A549 (cell line): ENCODE results near the gene ARHGAP42. TPM values are rescaled to one million over a fixed set of nuclear protein-coding genes. Genes with fewer than 3 reads are reported as not detected.

ENCODE experiments used
- ATAC-seq, 2 experiments: fragments of 200-7000 bp in 1 of 2; fragments of >200 bp in 1 of 2; cut with Nextera tagmentation in 1 of 2; cut with Tn5 transposase in 1 of 2; 3 replicates each; pipeline versions ENCODE4 v1.8.0 to v1.9.1; 2018 to 2020; ENCODE audit warnings: mild to moderate bottlenecking in 1 of 2, moderate library complexity in 1 of 2
- CTCF ChIA-PET: fragments of 300-600 bp; sonication (Branson Sonifier 250); formaldehyde crosslinking; extraction: SDS; loops from one replicate; lab custom pipeline; 2021; ENCODE audit warnings: antibody characterized with exemption, inconsistent platforms; lab: Yijun Ruan, JAX
- POLR2A ChIA-PET: fragments of 350-600 bp; formaldehyde crosslinking; extraction: SDS; loops from one replicate; lab custom pipeline; 2021; ENCODE audit warnings: antibody characterized with exemption, inconsistent platforms; lab: Yijun Ruan, JAX
- DNase-seq, 2 experiments: peaks; one replicate each; pipeline versions ENCODE4 v3.0.0 to v3.0.0-alpha.2; 2011 to 2016; ENCODE audit warnings: low read depth in 1 of 2, low spot score in 1 of 2
- FAIRE-seq: peaks from 2 replicates; lab custom pipeline; 2011; peaks lifted over from hg19 to GRCh38; lab: Jason Lieb, UNC
- H3K27ac ChIP-seq, 2 experiments: fragments of >200 bp; sonication (Bioruptor Twin); formaldehyde crosslinking; 3 replicates each; pipeline ENCODE4 v1.5.1; 2016 to 2017
- H3K4me1 ChIP-seq: fragments of >200 bp; sonication (Bioruptor Twin); formaldehyde crosslinking; 3 replicates; pipeline ENCODE4 v1.6.1; 2016
- H3K4me2 ChIP-seq: fragments of >200 bp; sonication (Bioruptor Twin); formaldehyde crosslinking; 3 replicates; pipeline ENCODE4 v1.6.1; 2016
- H3K4me3 ChIP-seq: fragments of >200 bp; sonication (Bioruptor Twin); formaldehyde crosslinking; 3 replicates; pipeline ENCODE4 v1.5.1; 2016
- H3K9me3 ChIP-seq: fragments of >200 bp; sonication (Bioruptor Twin); formaldehyde crosslinking; 3 replicates; pipeline ENCODE4 v1.6.1; 2016
- CBX8 ChIP-seq: fragments of 200-600 bp; sonication (generic); IDR thresholded peaks from 2 replicates; pipeline ENCODE4 v1.6.1; 2016
- CHD2 ChIP-seq: fragments of 150-350 bp; IDR thresholded peaks from 2 replicates; pipeline ENCODE4 v1.6.1; 2014; ENCODE audit warnings: low read length; ENCODE audit not compliant: partially characterized antibody
- EHF ChIP-seq: fragments of 250-450 bp; sonication (Bioruptor Pico); IDR thresholded peaks from 2 replicates; pipeline ENCODE4 v1.5.0; 2020; ENCODE audit warnings: mild to moderate bottlenecking
- EHMT2 ChIP-seq: fragments of 200-600 bp; sonication (generic); IDR thresholded peaks from 2 replicates; pipeline ENCODE4 v1.6.1; 2016; ENCODE audit warnings: antibody characterized with exemption, low read depth, mild to moderate bottlenecking, moderate library complexity
- ELK1 ChIP-seq: fragments of 150-350 bp; IDR thresholded peaks from 2 replicates; pipeline ENCODE4 v1.6.1; 2014; ENCODE audit warnings: low read depth, mild to moderate bottlenecking, low read length
- EP300 ChIP-seq, 2 experiments: fragments of >200 bp; sonication (Bioruptor Twin); formaldehyde crosslinking; IDR thresholded peaks; 2 replicates in 1 of 2; 3 replicates in 1 of 2; pipeline ENCODE4 v1.6.1; 2016 to 2017
- ESRRA ChIP-seq: fragments of 150-350 bp; IDR thresholded peaks from 2 replicates; pipeline ENCODE4 v1.6.1; 2014; ENCODE audit warnings: mild to moderate bottlenecking, low read length, borderline replicate concordance
- FOSL2 ChIP-seq, 2 experiments: fragments of 450-650 bp in 1 of 2; fragments of >200 bp in 1 of 2; sonication (Bioruptor Twin) in 1 of 2; formaldehyde crosslinking; IDR thresholded peaks; 2 replicates each; pipeline versions ENCODE4 v1.5.0 to v1.6.1; 2016 to 2020; ENCODE audit warnings: mild to moderate bottlenecking in 1 of 2, moderate library complexity in 1 of 2
- HOXA7 ChIP-seq: fragments of 250-450 bp; sonication (Bioruptor Pico); IDR thresholded peaks from 2 replicates; pipeline ENCODE4 v1.5.0; 2020; ENCODE audit warnings: mild to moderate bottlenecking, moderate library complexity
- HOXB5 ChIP-seq: fragments of 250-450 bp; sonication (Bioruptor Pico); IDR thresholded peaks from 2 replicates; pipeline ENCODE4 v1.5.0; 2020; ENCODE audit warnings: mild to moderate bottlenecking, moderate library complexity
- JUNB ChIP-seq: fragments of >200 bp; sonication (Bioruptor Twin); formaldehyde crosslinking; IDR thresholded peaks from 2 replicates; pipeline ENCODE4 v1.6.1; 2016
- MAZ ChIP-seq: fragments of 150-350 bp; IDR thresholded peaks from 2 replicates; pipeline ENCODE4 v1.6.1; 2014; ENCODE audit warnings: antibody characterized with exemption, low read depth, low read length, borderline replicate concordance
- NFE2L2 ChIP-seq: fragments of 150-350 bp; conservative IDR thresholded peaks from 2 replicates; pipeline ENCODE4 v1.6.1; 2014; ENCODE audit warnings: low read length
- PHF8 ChIP-seq: fragments of 200-600 bp; sonication (generic); IDR thresholded peaks from 2 replicates; pipeline ENCODE4 v1.6.1; 2016; ENCODE audit warnings: low read depth, mild to moderate bottlenecking, antibody characterized with exemption, moderate library complexity, borderline replicate concordance
- RCOR1 ChIP-seq: fragments of 150-350 bp; IDR thresholded peaks from 2 replicates; pipeline ENCODE4 v1.6.1; 2014; ENCODE audit warnings: antibody characterized with exemption, low read length, low read depth
- RFX5 ChIP-seq: fragments of 450-650 bp; IDR thresholded peaks from 2 replicates; pipeline ENCODE4 v1.7.1; 2014; ENCODE audit warnings: antibody characterized with exemption, mild to moderate bottlenecking, moderate library complexity
- RNF2 ChIP-seq: fragments of 200-600 bp; sonication (generic); IDR thresholded peaks from 2 replicates; pipeline ENCODE4 v1.6.1; 2016; ENCODE audit warnings: low read depth, mild to moderate bottlenecking, antibody characterized with exemption, moderate library complexity, borderline replicate concordance
- SREBF2 ChIP-seq: fragments of 450-650 bp; IDR thresholded peaks from 2 replicates; pipeline ENCODE4 v1.6.1; 2014; ENCODE audit warnings: mild to moderate bottlenecking, moderate library complexity
- ZC3H11A ChIP-seq: fragments of 450-650 bp; IDR thresholded peaks from 2 replicates; pipeline ENCODE4 v1.6.1; 2014; ENCODE audit warnings: antibody characterized with exemption, mild to moderate bottlenecking
- ZFP36 ChIP-seq: fragments of 450-650 bp; IDR thresholded peaks from 2 replicates; pipeline ENCODE4 v1.6.1; 2014; ENCODE audit warnings: borderline replicate concordance; ENCODE audit not compliant: partially characterized antibody
- ZNF302 ChIP-seq: fragments of 250-450 bp; sonication (Bioruptor Pico); IDR thresholded peaks from 2 replicates; pipeline ENCODE4 v1.9.0; 2021; ENCODE audit warnings: inconsistent platforms, mild to moderate bottlenecking, moderate library complexity
- ZSCAN20 ChIP-seq: fragments of 250-450 bp; sonication (Bioruptor Pico); IDR thresholded peaks from 2 replicates; pipeline ENCODE4 v1.8.0; 2022; ENCODE audit warnings: mild to moderate bottlenecking, moderate library complexity
- WGBS: methylation state at CpG from one replicate; pipeline ENCODE4 v1.1.6; 2017; ENCODE audit errors: missing lambda C conversion rate; 5-methylcytosine and 5-hydroxymethylcytosine counted together
- polyA plus RNA-seq, 4 experiments: library from polyadenylated mRNA; depleted of rRNA in 3 of 4; stranded (reverse); fragments of >200 nt; fragmentation: RNase III in 1 of 4; extraction: RNeasy Plus Mini Kit Qiagen cat#74134 plus additional on column Dnase treatment in 1 of 4; gene quantifications; 2 replicates in 3 of 4; 3 replicates in 1 of 4; pipeline ENCODE4 v1.2.3, GENCODE V29; 2011 to 2017
- TF ChIP-seq, protein P1 (sequence below): fragments of 450-650 bp; IDR thresholded peaks from 2 replicates; pipeline ENCODE4 v1.6.1; 2014; ENCODE audit warnings: antibody characterized with exemption
- TF ChIP-seq, protein P2 (sequence below): fragments of >200 bp; sonication (Bioruptor Twin); formaldehyde crosslinking; IDR thresholded peaks from 3 replicates; pipeline ENCODE4 v1.5.1; 2016

The ARHGAP42 gene
- polyA plus RNA-seq, 2 of the 4 experiments (the other 2 are of a cell fraction): 5.1 to 17.0 TPM

GRCh38 chr11:100812517-100812916, 125.4 kb downstream of the ARHGAP42 start:
- H3K4me2 ChIP-seq: no peak overlapping the region
- peaks cover 30% of the 10 kb centered on the region for H3K4me1 ChIP-seq
- no peaks in the 10 kb centered on the region for H3K9me3 ChIP-seq
- H3K4me3 ChIP-seq: no peak overlapping the region
- ATAC-seq: no peak
- no peak for DNase-seq
- TF ChIP-seq CHD2: no peak
- TF ChIP-seq, protein P1, sequence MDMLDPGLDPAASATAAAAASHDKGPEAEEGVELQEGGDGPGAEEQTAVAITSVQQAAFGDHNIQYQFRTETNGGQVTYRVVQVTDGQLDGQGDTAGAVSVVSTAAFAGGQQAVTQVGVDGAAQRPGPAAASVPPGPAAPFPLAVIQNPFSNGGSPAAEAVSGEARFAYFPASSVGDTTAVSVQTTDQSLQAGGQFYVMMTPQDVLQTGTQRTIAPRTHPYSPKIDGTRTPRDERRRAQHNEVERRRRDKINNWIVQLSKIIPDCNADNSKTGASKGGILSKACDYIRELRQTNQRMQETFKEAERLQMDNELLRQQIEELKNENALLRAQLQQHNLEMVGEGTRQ: no peak
- TF ChIP-seq HOXB5 (CRISPR knock-in tag): no peak
- TF ChIP-seq, all 56 proteins: peak for 0
- no peak overlapping the region for H3K27ac ChIP-seq
- FAIRE-seq: no peak
- ChIA-PET CTCF (interaction anchor here (0.7 to 1.2 kb wide), 2 partner anchors 29 to 131 kb away, joined by 3 read pairs; no protein-coding TSS in a partner anchor), POLR2A (no interaction called here)
- 92% methylated on average over 2 of the region's 2 CpGs for WGBS

DNA sequence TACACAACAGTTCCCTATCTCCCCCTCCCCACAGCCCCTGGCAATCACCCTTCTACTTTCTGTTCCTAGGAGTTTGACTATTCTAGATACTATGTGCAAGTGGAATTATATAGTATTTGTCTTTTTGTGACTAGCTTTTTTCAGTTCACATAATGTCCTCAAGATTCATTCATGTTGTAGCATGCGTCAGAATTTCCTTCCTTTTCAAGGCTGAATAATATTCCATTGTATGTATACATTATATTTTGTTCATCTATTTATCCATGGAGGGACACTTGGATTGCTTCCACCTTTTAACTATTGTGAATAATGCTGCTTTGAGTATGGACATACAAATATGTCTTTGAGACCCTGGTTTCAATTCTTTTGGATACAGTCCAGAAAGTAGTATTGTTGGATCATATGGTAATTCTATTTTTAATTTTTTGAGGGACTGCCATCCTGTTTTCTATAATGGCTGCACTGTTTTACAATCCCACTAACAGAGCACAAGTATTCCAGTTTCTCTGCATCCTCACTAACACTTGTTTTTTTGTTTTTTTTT, 128.8 kb downstream of the ARHGAP42 start:
- H3K4me1 ChIP-seq: peaks cover 4% of the 10 kb centered on the region
- no peak overlapping the region for H3K4me3 ChIP-seq
- ATAC-seq: no peak
- CTCF ChIA-PET: no interaction called here
- no peak for TF ChIP-seq ZC3H11A
- TF ChIP-seq ESRRA: no peak
- no peak for TF ChIP-seq HOXA7 (CRISPR knock-in tag)
- no peak for TF ChIP-seq FOSL2 (IDR thresholded peaks at IDR 0.05)
- no peak for TF ChIP-seq FOSL2 (CRISPR knock-in tag; IDR thresholded peaks at IDR 0.05)
- no peak for TF ChIP-seq EP300 (IDR thresholded peaks at IDR 0.05)
- TF ChIP-seq ZSCAN20 (CRISPR knock-in tag): no peak
- TF ChIP-seq SREBF2: no peak
- H3K4me2 ChIP-seq: no peak overlapping the region
- H3K9me3 ChIP-seq: no peaks in the 10 kb centered on the region
- no peak overlapping the region for H3K27ac ChIP-seq
- DNase-seq: no peak
- FAIRE-seq: no peak
- POLR2A ChIA-PET: no interaction called here
- WGBS: 100% methylated on average over 1 of the region's 1 CpG

DNA sequence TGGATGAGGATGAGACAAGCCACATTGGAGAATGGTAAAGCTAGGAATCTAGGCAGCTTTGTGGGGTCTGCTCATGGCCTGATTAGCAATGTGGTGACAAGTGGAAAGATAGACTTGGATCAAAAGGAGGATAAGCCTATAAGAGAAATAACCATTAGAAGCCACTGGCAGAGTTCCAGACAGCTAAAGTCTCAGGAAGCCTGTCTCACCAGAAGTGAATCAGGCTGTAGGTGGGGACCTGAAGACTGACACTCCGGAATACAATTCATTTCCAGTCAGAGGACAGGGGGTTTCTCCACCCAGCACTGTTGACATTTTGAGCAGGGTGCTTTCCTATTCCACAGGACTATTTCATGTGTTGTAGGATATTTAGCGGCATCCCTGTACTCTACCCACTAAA, 129.7 kb downstream of the ARHGAP42 start:
- FAIRE-seq: no peak
- ChIA-PET POLR2A (no interaction called here), CTCF (interaction anchor here (1.2 kb wide), 1 partner anchor 136 kb away, joined by 3 read pairs; no protein-coding TSS in a partner anchor)
- TF ChIP-seq, protein P2, sequence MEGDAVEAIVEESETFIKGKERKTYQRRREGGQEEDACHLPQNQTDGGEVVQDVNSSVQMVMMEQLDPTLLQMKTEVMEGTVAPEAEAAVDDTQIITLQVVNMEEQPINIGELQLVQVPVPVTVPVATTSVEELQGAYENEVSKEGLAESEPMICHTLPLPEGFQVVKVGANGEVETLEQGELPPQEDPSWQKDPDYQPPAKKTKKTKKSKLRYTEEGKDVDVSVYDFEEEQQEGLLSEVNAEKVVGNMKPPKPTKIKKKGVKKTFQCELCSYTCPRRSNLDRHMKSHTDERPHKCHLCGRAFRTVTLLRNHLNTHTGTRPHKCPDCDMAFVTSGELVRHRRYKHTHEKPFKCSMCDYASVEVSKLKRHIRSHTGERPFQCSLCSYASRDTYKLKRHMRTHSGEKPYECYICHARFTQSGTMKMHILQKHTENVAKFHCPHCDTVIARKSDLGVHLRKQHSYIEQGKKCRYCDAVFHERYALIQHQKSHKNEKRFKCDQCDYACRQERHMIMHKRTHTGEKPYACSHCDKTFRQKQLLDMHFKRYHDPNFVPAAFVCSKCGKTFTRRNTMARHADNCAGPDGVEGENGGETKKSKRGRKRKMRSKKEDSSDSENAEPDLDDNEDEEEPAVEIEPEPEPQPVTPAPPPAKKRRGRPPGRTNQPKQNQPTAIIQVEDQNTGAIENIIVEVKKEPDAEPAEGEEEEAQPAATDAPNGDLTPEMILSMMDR: no peak
- TF ChIP-seq EHF (CRISPR knock-in tag) (no peak), ZFP36 (no peak), PHF8 (no peak), MAZ (no peak), RNF2 (no peak), JUNB (no peak), ELK1 (no peak), FOSL2 (IDR thresholded peaks at IDR 0.05) (no peak), FOSL2 (CRISPR knock-in tag; IDR thresholded peaks at IDR 0.05) (no peak), HOXB5 (CRISPR knock-in tag) (no peak), CBX8 (no peak), EP300 (IDR thresholded peaks at IDR 0.05) (no peak), NFE2L2 (no peak), RFX5 (no peak), RCOR1 (no peak), EHMT2 (no peak), ZNF302 (CRISPR knock-in tag) (no peak)
- H3K27ac ChIP-seq: no peak overlapping the region
- WGBS: 84% methylated on average over 2 of the region's 2 CpGs
- no peak for DNase-seq
- no peaks in the 10 kb centered on the region for H3K9me3 ChIP-seq
- H3K4me3 ChIP-seq: no peak overlapping the region
- no peak overlapping the region for H3K4me2 ChIP-seq
- H3K4me1 ChIP-seq: no peaks in the 10 kb centered on the region; the same call in 2 of the 3 replicates
- no peak for ATAC-seq
